Measurements from ENCODE around the gene SLC6A19.

DNA sequence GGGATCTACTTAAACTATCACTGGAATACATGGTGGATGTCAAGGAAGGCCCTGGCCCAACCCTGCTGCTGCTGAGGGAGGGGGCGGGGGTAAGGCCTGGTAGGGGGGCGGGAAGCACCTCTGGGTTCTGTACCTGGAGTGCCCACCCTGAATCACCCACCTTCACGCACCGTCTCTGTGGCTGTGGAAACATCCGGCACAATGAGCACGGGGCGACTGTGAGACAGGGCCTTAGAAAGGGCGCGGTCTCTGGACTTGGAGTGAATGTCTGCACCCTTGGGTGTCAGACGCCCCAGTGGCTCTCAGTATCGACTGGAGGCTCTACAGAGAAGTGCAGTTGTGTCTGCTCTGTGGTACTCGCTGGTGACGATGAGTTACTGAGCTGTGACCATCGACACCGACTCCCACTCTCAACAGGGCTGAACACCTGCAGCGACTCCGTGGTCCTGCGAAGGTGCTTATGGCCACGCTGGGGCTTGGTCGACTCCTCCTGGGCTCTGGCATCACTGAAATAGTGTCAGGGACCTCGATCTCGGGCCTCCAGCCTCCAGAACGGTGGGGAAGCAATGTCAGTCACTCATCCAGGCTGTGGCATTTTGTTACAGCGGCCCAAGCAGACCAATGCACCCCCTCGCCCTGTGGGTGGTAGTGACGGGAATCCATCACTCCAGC, 25.5 kb upstream of the SLC6A19 start:
- TF ChIP-seq CTCF (IDR thresholded peaks at IDR 0.05) (no peak), POLR2A (IDR thresholded peaks at IDR 0.05) (no peak)
